Endothelial cell of umbilical vein (primary cell): ENCODE results near the gene SLC26A3. TPM values are rescaled to one million over a fixed set of nuclear protein-coding genes. Genes with fewer than 3 reads are reported as not detected.

Experiments
- BruUV-seq: library from RNA; stranded (reverse); fragments of 400-500 nt; replicated peaks from 2 replicates; lab custom pipeline; 2021; lab: Mats Ljungman, UMichigan
- CTCF ChIA-PET: fragments of 300-600, 350-600 bp; sonication (Branson Sonifier 250); formaldehyde crosslinking; loops from one replicate; lab custom pipeline; 2021; ENCODE audit warnings: antibody characterized with exemption, inconsistent platforms; lab: Charles Lee
- POLR2A ChIA-PET: fragments of 300-600, 350-600 bp; sonication (Branson Sonifier 250); formaldehyde crosslinking; loops from one replicate; lab custom pipeline; 2021; ENCODE audit warnings: antibody characterized with exemption, inconsistent platforms; lab: Charles Lee
- DNase-seq: peaks from one replicate; pipeline ENCODE4 v3.0.0-alpha.2; 2011; ENCODE audit warnings: low read depth, low spot score
- FAIRE-seq: peaks from 2 replicates; lab custom pipeline; 2011; peaks lifted over from hg19 to GRCh38; lab: Jason Lieb, UNC
- H2AFZ ChIP-seq: 2 replicates; pipeline ENCODE4 v1.6.0; 2012; ENCODE audit warnings: low read depth, low read length, control low read depth, inconsistent platforms
- H3K27ac ChIP-seq: 2 replicates; pipeline ENCODE4 v1.5.1; 2011; ENCODE audit warnings: low read depth, mild to moderate bottlenecking, control low read depth, low read length, moderate library complexity; ENCODE audit not compliant: insufficient read depth
- H3K27me3 ChIP-seq, 2 experiments: 2 replicates each; pipeline versions ENCODE4 v1.6.0 to v1.6.1; 2011; ENCODE audit warnings: low read length in 2 of 2, mixed read lengths in 1 of 2; ENCODE audit not compliant: control insufficient read depth in 2 of 2, insufficient read depth in 2 of 2
- H3K36me3 ChIP-seq, 2 experiments: 2 replicates in 1 of 2; 3 replicates in 1 of 2; pipeline ENCODE4 v1.5.1; 2011; ENCODE audit warnings: low read length in 2 of 2, mild to moderate bottlenecking in 1 of 2, moderate library complexity in 1 of 2; ENCODE audit not compliant: control insufficient read depth in 2 of 2, insufficient read depth in 2 of 2; ENCODE audit errors: extremely low read depth in 1 of 2
- H3K4me1 ChIP-seq: 3 replicates; pipeline ENCODE4 v1.5.1; 2011; ENCODE audit warnings: mild to moderate bottlenecking, low read length; ENCODE audit not compliant: control insufficient read depth, insufficient read depth; ENCODE audit errors: extremely low read depth
- H3K4me2 ChIP-seq: 2 replicates; pipeline ENCODE4 v1.6.1; 2011; ENCODE audit warnings: low read length, control low read depth, mixed read lengths; ENCODE audit not compliant: insufficient read depth
- H3K4me3 ChIP-seq, 3 experiments: fragments of 200-600 bp in 1 of 3; sonication (generic), shearing (Covaris generic) in 1 of 3; replicated peaks in 1 of 3; 2 replicates each; pipeline ENCODE4 v1.5.1; 2011 to 2016; ENCODE audit warnings: control low read depth in 3 of 3, low read length in 3 of 3, mild to moderate bottlenecking in 2 of 3, inconsistent platforms in 1 of 3, low read depth in 1 of 3, moderate library complexity in 1 of 3; ENCODE audit not compliant: insufficient read depth in 1 of 3
- H3K79me2 ChIP-seq: 2 replicates; pipeline ENCODE4 v1.6.0; 2012; ENCODE audit warnings: low read length, inconsistent platforms; ENCODE audit not compliant: control insufficient read depth, insufficient read depth
- H3K9ac ChIP-seq: replicated peaks from 2 replicates; pipeline ENCODE3; 2011; ENCODE audit warnings: low read length, control low read depth; ENCODE audit not compliant: insufficient read depth; ENCODE audit errors: extremely low read depth
- H3K9me1 ChIP-seq: replicated peaks from 3 replicates; pipeline ENCODE4 v1.6.0; 2011; ENCODE audit warnings: mild to moderate bottlenecking, low read length; ENCODE audit not compliant: control insufficient read depth, insufficient read depth; ENCODE audit errors: extremely low read depth
- H3K9me3 ChIP-seq: replicated peaks from 2 replicates; pipeline ENCODE4 v1.5.1; 2012; ENCODE audit warnings: low read length, inconsistent platforms; ENCODE audit not compliant: control insufficient read depth, insufficient read depth
- H4K20me1 ChIP-seq: replicated peaks from 2 replicates; pipeline ENCODE3; 2011; ENCODE audit warnings: mild to moderate bottlenecking, low read length; ENCODE audit not compliant: control insufficient read depth, insufficient read depth; ENCODE audit errors: extremely low read depth
- EZH2 ChIP-seq: IDR thresholded peaks from 2 replicates; pipeline ENCODE4 v1.6.1; 2012; ENCODE audit warnings: borderline replicate concordance, low read depth, mild to moderate bottlenecking, moderate library complexity, low read length, inconsistent platforms; ENCODE audit not compliant: severe bottlenecking
- FOS ChIP-seq: IDR thresholded peaks from 2 replicates; pipeline ENCODE4 v1.6.1; 2011; ENCODE audit warnings: mild to moderate bottlenecking, low read length, moderate library complexity, borderline replicate concordance; ENCODE audit not compliant: insufficient read depth
- GATA2 ChIP-seq: IDR thresholded peaks from 2 replicates; pipeline ENCODE4 v1.7.0; 2011; ENCODE audit warnings: low read depth, mild to moderate bottlenecking, moderate library complexity, mixed read lengths, low read length; ENCODE audit not compliant: insufficient read length, insufficient read depth
- JUN ChIP-seq: IDR thresholded peaks from 2 replicates; pipeline ENCODE4 v1.6.1; 2011; ENCODE audit warnings: borderline replicate concordance, low read depth; ENCODE audit not compliant: insufficient read length, insufficient read depth
- MYC ChIP-seq: IDR thresholded peaks from one replicate; pipeline ENCODE4 v1.6.1; 2011; ENCODE audit warnings: mild to moderate bottlenecking, low read depth, low read length
- POLR2A ChIP-seq: IDR thresholded peaks from 2 replicates; pipeline ENCODE4 v1.6.1; 2012; ENCODE audit warnings: low read depth, mild to moderate bottlenecking, control low read depth, low read length
- POLR2AphosphoS5 ChIP-seq: IDR thresholded peaks from 2 replicates; pipeline ENCODE4 v1.6.1; 2012; ENCODE audit warnings: low read depth, mild to moderate bottlenecking, control low read depth, low read length, moderate library complexity; ENCODE audit not compliant: insufficient read depth
- dilution Hi-C: fragments of 300-500 bp; cut with MboI; formaldehyde crosslinking; loops from one replicate; pipeline ENCODE4 v1.15.0; 2019; ENCODE audit warnings: low sequenced_read_pairs; ENCODE audit not compliant: extremely low pct_ligation_motif_present
- intact Hi-C: fragments of 100-400 bp; cut with micrococcal nuclease; formaldehyde crosslinking; loops from one replicate; pipeline ENCODE4 v1.10.0; 2022
- polyA plus RNA-seq, 4 experiments: library from polyadenylated mRNA; depleted of rRNA in 3 of 4; stranded (reverse) in 3 of 4; unstranded in 1 of 4; fragments of >200 nt; gene quantifications; 2 replicates each; pipeline versions ENCODE4 v1.2.1 to v1.2.3, GENCODE V29; 2011 to 2012; ENCODE audit warnings: missing spikeins in 1 of 4
- total RNA-seq: library from RNA; stranded (reverse); gene quantifications from 2 replicates; pipeline ENCODE4 v1.2.3, GENCODE V29; 2021
- TF ChIP-seq, protein P1 (sequence below), 2 donors: IDR thresholded peaks; 1 replicate in 1 of 2; 2 replicates in 1 of 2; pipeline ENCODE4 v1.5.1; 2011; ENCODE audit warnings: low read length in 2 of 2, mild to moderate bottlenecking in 2 of 2, moderate library complexity in 2 of 2, control low read depth in 1 of 2, inconsistent platforms in 1 of 2, low read depth in 1 of 2; ENCODE audit not compliant: insufficient read depth in 1 of 2; ENCODE audit errors: extremely low read depth in 1 of 2
- TF ChIP-seq, protein P2 (sequence below): IDR thresholded peaks from 2 replicates; pipeline ENCODE4 v1.6.1; 2011; ENCODE audit not compliant: insufficient read depth, insufficient read length

The SLC26A3 gene
- total and polyA plus RNA-seq, 2 donors (not counting 3 experiments of a cell fraction or from before 2014, with no cell fraction given): not detected

DNA sequence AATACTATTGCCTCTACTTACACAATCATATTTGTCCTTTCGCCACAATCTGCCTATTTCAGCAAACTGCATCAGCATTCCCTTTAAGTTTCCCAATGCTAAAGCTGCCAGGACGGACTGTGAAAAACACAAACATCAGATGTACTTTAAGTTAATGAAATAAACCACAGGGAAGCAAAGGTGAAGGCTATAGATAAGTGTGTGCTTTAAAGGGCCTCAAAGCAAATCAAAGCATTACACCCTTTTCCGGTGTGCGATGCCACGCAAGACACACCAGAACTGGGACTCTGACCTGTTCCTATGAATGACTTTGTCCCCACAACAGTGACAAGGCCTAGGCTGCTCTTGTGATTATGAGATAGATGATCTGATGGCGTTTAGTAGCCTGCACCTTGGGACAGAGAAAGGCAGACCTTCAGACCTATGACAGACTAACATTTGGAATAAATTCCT is 23.4 kb downstream of the SLC26A3 start:
- no peak for DNase-seq
- Histone ChIP-seq H3K4me2 (no peak overlapping the region), H3K9ac (no peak overlapping the region), H3K4me1 (no peaks in the 10 kb centered on the region), H3K27ac (no peak overlapping the region), H3K36me3 (no peaks in the 10 kb centered on the region), H3K27me3 (peaks cover 0 to 18% of the 10 kb centered on the region in 2 experiments), H3K4me3 (no peak overlapping the region), H3K79me2 (no peaks in the 10 kb centered on the region), H3K9me3 (no peaks in the 10 kb centered on the region), H4K20me1 (no peaks in the 10 kb centered on the region), H3K9me1 (no peaks in the 10 kb centered on the region), H2AFZ (no peak overlapping the region)
- no TSS peak for BruUV-seq
- intact Hi-C loops (no loop called here), dilution Hi-C loops (no loop called here)
- ChIA-PET POLR2A (no interaction called here), CTCF (no interaction called here)
- no peak for FAIRE-seq
- TF ChIP-seq EZH2 (no peak), FOS (no peak), POLR2A (no peak), POLR2AphosphoS5 (no peak), GATA2 (no peak), JUN (no peak), MYC (no peak)
- TF ChIP-seq, protein P1, sequence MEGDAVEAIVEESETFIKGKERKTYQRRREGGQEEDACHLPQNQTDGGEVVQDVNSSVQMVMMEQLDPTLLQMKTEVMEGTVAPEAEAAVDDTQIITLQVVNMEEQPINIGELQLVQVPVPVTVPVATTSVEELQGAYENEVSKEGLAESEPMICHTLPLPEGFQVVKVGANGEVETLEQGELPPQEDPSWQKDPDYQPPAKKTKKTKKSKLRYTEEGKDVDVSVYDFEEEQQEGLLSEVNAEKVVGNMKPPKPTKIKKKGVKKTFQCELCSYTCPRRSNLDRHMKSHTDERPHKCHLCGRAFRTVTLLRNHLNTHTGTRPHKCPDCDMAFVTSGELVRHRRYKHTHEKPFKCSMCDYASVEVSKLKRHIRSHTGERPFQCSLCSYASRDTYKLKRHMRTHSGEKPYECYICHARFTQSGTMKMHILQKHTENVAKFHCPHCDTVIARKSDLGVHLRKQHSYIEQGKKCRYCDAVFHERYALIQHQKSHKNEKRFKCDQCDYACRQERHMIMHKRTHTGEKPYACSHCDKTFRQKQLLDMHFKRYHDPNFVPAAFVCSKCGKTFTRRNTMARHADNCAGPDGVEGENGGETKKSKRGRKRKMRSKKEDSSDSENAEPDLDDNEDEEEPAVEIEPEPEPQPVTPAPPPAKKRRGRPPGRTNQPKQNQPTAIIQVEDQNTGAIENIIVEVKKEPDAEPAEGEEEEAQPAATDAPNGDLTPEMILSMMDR (IDR thresholded peaks at IDR 0.05; ENCODE audit: extremely low read depth in 1 of 2, insufficient read depth in 1 of 2, low read depth in 1 of 2, low read length in 2 of 2): no peak
- TF ChIP-seq, protein P2, sequence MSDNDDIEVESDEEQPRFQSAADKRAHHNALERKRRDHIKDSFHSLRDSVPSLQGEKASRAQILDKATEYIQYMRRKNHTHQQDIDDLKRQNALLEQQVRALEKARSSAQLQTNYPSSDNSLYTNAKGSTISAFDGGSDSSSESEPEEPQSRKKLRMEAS: no peak
